Measurements from ENCODE around the gene NT5C3A.
"Not testable (repeated sequence)": the region's sequence is repeated elsewhere in the genome, so short reads cannot be mapped to it uniquely, and the experiment has no call there.

NT5C3A gene

GRCh38 chr7:32966489-32967267 lies 95.9 kb downstream of the NT5C3A start:
- DNase-seq, result not testable (repeated sequence)

GRCh38 chr7:32964461-32965159 lies 98.0 kb downstream of the NT5C3A start:
- DNase-seq, result not testable (repeated sequence)
